Stimulated activated CD8-positive, alpha-beta memory T cell treated with anti-CD3 and anti-CD28 coated beads, Interleukin-7, amount 100 ng/mL, for 4 hours (primary cell): ENCODE measurements around the gene STING1.
"Not testable (repeated sequence)": the region's sequence is repeated elsewhere in the genome, so short reads cannot be mapped to it uniquely, and the experiment has no call there.

Experiments used
- DNase-seq, 2 donors: peaks; one replicate each; pipeline ENCODE4 v3.0.0-alpha.2; 2020; ENCODE audit warnings: low read depth in 2 of 2

The STING1 gene

GRCh38 chr5:139503036-139503817 is 20.7 kb upstream of the STING1 start:
- not testable (repeated sequence) for DNase-seq

- no peak for DNase-seq
These were observed 18.8 kb upstream of the STING1 start for GRCh38 chr5:139501381-139501780.

DNA sequence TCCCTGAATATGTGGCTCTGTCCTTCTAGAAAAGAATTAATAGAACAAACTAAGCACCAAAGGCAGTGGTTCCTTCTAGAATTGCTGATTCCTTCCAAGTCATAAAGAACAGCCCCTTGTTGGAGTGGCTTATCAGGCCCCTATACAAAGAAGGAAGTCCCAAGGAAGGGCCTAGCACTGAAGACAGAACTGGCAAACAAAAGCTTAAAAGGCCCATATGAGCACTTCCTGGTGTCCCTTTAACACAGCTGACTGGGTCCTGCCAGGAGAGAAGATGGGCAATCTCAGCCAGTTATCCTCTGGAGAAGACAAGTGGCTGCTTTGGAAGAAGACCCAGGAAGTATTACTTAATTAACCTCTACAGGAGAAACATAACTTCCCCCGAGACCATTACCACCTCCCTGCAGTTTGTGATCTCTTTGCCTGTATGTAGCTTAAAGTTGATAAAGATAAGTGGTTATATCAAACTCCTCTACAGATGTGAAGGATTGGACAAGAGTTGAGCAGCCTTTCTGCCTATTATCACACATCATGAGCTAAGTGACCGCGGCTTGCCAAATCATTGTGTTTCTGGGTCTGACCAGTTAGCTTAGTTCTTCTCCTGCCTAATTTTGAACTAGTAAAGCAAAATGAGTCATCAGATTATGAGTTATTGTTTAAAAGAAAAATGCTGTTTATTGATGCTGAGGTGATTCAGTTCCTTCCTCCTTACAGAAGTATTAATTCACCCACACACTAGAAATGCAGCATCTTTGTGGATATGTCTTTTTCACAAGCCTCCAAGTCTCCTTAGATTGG is 13.3 kb upstream of the STING1 start:
- no peak for DNase-seq

DNA sequence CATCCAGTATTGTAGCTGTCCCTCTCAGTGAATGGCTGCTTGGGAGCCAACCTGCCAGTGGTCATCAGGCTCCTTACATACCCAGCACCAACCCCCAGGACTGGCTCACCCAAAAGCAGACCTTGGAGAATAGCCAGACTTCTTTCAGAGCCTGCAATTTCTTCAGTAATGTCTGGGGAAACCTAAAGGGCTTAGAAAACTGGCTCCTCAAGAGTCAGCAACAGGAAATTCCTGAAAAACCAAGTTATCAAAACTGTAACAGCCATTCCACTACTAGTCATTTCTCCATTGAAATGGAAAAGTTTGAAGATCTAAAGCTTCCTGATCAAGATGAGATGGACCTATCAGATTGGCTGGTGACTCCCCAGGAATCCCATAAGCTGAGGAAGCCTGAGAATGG is 12.3 kb upstream of the STING1 start:
- no peak for DNase-seq

- no peak for DNase-seq
These were observed 11.7 kb upstream of the STING1 start for GRCh38 chr5:139494256-139494655.

GRCh38 chr5:139492700-139493192 is 10.2 kb upstream of the STING1 start:
- no peak for DNase-seq

DNA sequence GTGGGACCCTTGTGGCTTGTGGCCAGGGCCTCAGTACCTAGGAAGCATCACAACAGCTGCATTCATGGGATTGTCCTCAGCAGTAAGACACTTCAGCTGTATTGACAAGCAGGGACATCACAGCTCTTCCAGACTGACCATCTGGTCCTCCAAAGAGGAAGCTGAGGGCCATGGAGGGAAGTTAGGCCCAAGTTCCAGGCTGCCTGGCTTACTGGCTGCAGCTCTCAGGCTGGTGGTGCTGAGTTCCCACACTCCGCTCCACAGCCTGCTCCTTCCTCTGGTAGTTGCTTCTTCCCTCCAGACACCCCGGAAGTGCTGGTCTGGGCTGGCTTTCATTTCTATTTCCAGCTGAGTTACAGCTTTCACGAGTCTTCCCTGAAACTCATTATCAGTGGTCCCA is 5.7 kb upstream of the STING1 start:
- DNase-seq = no peak

GRCh38 chr5:139486201-139486600 is 3.6 kb upstream of the STING1 start:
- no peak for DNase-seq

GRCh38 chr5:139482890-139483208 is 291 bp upstream of the STING1 start:
- not testable (repeated sequence) for DNase-seq

DNA sequence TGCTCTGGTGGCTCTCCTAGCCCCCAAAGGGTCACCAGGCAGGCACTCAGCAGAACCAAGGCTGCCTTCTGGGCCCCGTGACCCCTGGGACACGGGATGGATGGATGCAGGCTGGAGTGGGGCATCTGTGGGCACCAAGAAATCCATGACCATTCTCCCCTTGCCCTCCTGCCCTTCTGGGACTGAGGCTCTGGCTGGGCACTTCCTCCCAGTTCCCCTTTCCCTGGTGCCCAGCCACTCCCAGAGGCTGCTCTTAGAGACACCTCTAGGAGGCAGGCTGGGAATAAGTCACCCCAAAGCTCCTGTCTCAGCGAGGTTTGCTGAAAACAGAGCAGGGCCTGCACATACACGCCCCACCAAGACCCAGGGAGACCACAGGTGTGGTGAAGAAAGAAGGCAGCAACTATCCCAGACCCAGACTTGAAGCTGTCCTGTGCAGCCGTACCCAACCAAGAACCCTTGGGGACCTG is 943 bp downstream of the STING1 start:
- no peak for DNase-seq

DNA sequence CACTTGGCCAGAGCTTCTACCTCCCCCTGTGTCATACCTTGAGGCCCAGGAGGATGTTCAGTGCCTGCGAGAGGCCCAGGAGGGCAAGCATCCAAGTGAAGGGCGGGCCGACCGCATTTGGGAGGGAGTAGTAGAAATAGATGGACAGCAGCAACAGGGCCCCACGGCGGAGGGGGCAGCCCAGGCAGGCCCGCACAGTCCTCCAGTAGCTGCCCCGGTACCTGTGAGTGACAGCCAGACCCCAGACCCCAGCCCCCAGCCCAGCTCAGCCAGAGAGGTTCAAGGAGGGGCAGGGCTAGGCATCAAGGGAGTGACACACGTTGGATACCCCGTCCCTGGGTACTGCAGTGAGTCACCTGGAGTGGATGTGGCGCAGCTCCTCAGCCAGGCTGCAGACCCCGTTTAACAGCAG is 1.4 kb downstream of the STING1 start:
- DNase-seq = no peak

DNA sequence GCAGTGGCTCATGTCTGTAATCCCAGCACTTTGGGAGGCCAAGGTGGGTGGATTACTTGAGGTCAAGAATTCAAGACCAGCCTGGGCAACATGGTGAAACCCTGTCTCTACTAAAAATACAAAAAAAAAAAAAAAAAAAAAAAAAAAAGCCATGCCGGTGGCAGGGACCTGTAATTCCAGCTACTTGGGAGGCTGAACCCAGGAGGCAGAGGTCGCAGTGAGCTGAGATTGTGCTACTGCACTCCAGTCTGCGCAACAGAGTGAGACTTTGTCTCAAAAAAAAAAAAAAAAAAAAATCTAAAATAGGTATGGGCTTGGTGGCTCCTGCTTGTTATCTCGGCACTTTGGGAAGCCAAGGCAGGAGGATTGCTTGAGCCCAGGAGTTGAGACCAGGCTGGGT is 2.8 kb downstream of the STING1 start:
- not testable (repeated sequence) for DNase-seq

DNA sequence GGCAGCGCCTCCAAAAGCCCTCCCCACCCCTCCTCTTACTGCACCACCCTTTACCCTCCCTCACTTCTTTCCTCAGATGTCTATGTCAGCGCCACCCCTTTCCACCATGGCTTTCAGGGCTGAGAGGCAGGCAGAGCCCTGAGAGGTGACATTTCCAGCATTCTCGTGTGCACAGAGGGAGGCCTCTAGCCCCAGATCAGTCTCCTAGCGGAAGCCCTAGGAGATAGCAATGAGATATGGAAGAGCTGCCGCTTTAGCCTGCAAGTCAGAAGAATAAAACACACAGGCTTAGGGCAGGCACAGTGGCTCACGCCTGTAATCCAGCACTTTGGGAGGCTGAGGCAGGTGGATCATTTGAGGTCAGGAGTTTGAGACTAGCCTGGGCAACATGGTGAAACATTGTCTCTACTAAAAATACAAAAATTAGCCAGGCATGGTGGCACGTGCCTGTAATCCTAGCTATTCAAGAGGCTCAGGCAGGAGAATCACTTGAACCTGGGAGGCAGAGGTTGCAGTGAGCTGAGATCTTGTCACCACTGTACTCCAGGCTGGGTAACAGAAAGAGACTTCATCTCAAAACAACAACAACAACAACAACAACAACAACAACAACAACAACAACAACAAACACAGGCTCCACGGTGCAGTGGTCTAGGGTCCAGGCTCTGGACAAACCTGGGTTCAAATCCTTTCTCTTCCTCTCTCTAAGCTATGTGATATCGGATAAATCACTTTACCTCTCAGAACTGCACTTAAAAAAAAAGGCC is 3.7 kb downstream of the STING1 start:
- not testable (repeated sequence) for DNase-seq

DNA sequence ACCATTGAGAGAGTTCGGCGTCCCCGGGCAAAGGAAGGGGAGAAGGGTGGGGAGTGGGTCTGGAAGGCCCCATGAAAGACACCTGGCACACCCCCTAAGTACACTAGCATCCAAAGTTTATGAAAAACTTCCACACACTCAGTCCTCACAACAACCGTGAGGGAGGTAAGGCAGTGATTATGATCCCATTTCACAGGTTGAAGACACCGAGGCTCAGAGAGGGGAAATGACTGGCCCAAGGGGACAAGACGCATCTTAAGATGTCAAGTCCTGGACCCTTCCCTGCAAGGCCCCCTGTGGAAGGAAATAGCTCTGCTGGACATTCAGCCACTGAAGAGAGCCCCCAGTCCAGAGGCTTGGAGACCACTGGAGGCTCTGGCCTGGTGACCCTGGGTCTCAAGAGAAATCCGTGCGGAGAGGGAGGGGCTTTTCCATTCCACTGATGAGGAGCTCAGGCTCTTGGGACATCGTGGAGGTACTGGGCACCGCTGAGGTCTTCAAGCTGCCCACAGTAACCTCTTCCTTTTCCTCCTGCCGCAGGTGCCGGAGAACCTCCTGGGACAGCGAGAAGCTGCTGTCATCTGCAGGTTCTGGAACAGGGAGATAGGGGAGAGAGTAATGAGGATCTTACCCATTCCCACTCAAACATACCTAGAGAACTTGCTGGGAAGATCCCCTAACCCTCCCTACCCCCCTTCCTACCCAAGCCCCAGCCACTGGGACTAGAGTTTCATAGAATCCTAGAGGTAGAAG is 6.5 kb downstream of the STING1 start:
- no peak for DNase-seq

DNA sequence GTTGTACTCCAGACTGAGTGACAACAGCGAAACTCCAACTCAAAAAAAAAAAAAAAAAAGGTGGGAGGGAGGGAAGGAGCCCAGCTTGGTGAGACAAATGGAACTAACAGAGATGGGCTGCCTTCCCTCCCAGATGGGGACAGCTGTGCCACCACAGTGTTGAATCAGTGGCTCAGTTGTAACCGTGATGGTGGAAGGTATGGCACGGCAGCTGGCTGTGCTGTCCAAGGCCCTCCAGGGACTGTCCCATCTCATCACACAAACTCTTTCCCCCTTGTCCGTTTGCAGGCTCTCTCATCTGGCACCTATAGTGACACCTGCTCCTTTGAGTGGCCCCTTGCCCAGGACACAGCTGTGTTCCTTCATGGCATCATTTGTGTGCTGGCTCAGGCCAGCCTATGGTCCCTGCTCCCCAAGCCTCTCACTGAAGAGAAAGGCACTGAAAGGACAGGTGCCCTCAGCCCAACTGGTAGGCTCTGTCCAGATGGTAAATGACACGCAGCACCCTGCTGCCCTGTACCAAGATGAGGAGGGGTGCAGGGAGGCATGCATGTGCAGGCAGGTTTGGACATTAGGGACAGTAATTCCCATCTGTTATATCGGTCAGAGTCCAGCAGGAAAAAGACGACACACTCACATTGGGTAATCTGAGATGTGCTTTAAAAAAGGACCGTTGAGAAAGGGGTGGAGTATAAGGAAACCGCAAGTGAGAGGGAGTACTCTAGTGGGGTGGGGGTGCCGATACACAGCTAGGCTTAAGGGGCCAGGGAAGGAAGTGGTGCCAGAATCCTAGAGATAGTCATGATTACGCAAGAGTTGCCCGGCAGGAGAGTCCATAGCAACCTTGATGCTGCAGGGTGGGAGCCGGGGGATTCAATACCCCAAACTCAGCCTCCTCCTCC is 7.4 kb downstream of the STING1 start:
- DNase-seq = no peak

DNA sequence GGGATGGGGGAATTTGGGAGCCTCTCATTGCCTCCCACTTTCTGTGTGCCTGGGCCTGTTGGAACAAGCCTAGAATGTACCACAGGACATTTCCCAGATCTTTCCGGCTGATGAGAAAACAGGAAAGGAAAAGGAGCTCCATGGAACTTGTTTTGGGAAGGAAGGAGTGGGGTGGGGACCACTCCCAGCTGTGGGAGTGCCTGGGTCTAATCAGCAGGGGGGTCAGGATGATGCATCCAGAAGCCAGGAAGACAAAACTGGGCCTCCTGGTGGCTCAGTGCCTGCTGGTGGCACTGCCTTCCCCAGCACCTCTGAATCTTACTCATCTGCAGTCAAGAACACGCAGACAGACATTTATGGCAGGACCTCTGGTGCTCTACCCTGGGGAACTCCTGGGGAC is 9.0 kb downstream of the STING1 start:
- DNase-seq = no peak

DNA sequence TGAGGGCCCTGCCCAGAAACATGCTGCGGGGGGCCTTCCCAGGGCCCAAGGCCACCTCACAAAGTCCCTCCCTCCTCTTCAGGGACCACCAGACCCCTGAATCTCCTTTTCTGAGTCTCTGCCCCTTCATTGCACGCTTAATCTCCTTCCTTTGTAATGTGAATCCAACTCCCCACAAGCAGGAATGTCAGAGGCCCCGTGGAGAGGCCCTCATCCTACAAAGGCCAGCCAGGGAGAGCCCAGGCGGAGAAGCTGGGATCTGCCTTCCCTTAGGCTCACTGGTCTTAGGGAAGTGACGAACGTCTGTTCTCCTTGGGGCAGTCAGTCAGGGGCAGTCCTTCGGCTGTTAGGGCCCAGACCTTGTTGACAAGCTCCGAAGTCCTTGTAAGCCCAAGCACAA is 9.5 kb downstream of the STING1 start:
- no peak for DNase-seq

DNA sequence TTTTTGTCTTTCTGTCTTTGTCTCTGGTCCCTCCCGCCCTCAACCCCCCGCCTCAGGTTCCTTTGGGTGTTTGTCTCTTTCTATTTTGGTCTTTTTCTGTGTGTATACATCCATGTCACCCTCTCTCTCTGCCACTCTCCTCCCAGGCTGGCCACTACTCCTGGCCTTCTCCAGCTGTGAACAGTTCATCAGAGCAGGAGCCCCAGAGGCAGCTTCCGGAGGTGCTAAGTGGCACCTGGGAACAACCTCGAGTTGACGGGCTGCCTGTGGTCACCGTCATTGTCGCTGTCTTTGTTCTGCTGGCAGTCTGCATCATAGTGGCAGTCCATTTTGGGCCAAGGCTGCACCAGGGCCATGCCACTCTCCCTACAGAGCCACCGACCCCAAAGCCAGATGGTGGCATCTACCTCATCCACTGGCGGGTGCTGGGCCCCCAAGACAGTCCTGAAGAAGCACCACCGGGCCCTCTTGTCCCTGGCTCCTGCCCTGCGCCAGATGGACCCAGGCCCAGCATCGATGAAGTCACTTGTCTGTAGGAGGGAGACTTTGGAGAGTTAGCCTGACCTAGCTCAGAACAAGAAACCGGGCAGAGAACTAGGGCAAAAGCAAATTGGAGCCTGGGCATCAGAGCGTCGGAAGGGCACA is 10.1 kb downstream of the STING1 start:
- DNase-seq = no peak

- DNase-seq = no peak
These were observed 11.7 kb downstream of the STING1 start, which contains the start of gene SMIM33 for GRCh38 chr5:139470821-139471300. TSS of gene SMIM33 (plus strand) at chr5:139471004. CDS start at chr5:139471122, 118 bp downstream.
